DLD1 (cell line): ENCODE results near the gene SLC49A3.
"Not testable (repeated sequence)": the region's sequence is repeated elsewhere in the genome, so short reads cannot be mapped to it uniquely, and the experiment has no call there.

Experiments
- in situ Hi-C: cut with HindIII; loops from 2 replicates; pipeline ENCODE4 v1.10.0; 2017; ENCODE audit warnings: low sequenced_read_pairs

SLC49A3 gene

GRCh38 chr4:703336-704197 is 14.6 kb upstream of the SLC49A3 start:
- in situ Hi-C loops, result no loop called here

GRCh38 chr4:702618-703048 is 13.7 kb upstream of the SLC49A3 start:
- in situ Hi-C loops, result no loop called here

- in situ Hi-C loops, result no loop called here
Observed at GRCh38 chr4:700587-701264, 11.8 kb upstream of the SLC49A3 start.

- in situ Hi-C loops, result no loop called here
Observed at GRCh38 chr4:699816-700580, 11.0 kb upstream of the SLC49A3 start.

- in situ Hi-C loops, result not testable (repeated sequence)
Observed at GRCh38 chr4:694341-694940, 5.5 kb upstream of the SLC49A3 start.

- in situ Hi-C loops, result no loop called here
Observed at GRCh38 chr4:692771-693554, 4.0 kb upstream of the SLC49A3 start.

- in situ Hi-C loops, result no loop called here
Observed at GRCh38 chr4:689723-690122, 772 bp upstream of the SLC49A3 start.

- in situ Hi-C loops, result no loop called here
Observed at GRCh38 chr4:687971-688853, 739 bp downstream of the SLC49A3 start.

- in situ Hi-C loops, result no loop called here
Observed at GRCh38 chr4:687048-687970, 1.6 kb downstream of the SLC49A3 start.

GRCh38 chr4:686413-687040 is 2.4 kb downstream of the SLC49A3 start:
- in situ Hi-C loops, result no loop called here

- in situ Hi-C loops, result no loop called here
Observed at GRCh38 chr4:685679-686412, 3.1 kb downstream of the SLC49A3 start.

- in situ Hi-C loops, result no loop called here
Observed at GRCh38 chr4:684623-685327, 4.2 kb downstream of the SLC49A3 start.

- in situ Hi-C loops, result no loop called here
Observed at GRCh38 chr4:683982-684622, 4.8 kb downstream of the SLC49A3 start.

GRCh38 chr4:683247-683897 is 5.6 kb downstream of the SLC49A3 start:
- in situ Hi-C loops, result no loop called here

- in situ Hi-C loops, result no loop called here
Observed at GRCh38 chr4:682490-683172, 6.3 kb downstream of the SLC49A3 start.
